Sigmoid colon (tissue), 7 donors: Measurements from ENCODE around the gene CCDC33. TPM values are rescaled to one million over a fixed set of nuclear protein-coding genes. Genes with fewer than 3 reads are reported as not detected.

Experiments
- DNase-seq: peaks from one replicate; pipeline ENCODE4 v3.0.0-alpha.2; 2019
- H3K27ac ChIP-seq, 4 donors: fragments of 200-600 bp; sonication (generic); one replicate each; pipeline ENCODE4 v1.5.1; 2016 to 2019; ENCODE audit warnings: mild to moderate bottlenecking in 1 of 4
- H3K27me3 ChIP-seq, 3 donors: fragments of 200-600 bp; sonication (generic); one replicate each; pipeline ENCODE4 v1.5.1; 2019; ENCODE audit warnings: mild to moderate bottlenecking in 1 of 3
- H3K36me3 ChIP-seq, 4 donors: fragments of 200-600 bp; sonication (generic); one replicate each; pipeline ENCODE4 v1.5.1; 2016 to 2019
- H3K4me1 ChIP-seq, 4 donors: fragments of 200-600 bp; sonication (generic); one replicate each; pipeline ENCODE4 v1.5.1; 2017 to 2019
- H3K4me3 ChIP-seq, 4 donors: fragments of 200-600 bp; sonication (generic); one replicate each; pipeline ENCODE4 v1.5.1; 2017 to 2019; ENCODE audit warnings: mild to moderate bottlenecking in 2 of 4, moderate library complexity in 1 of 4
- H3K9me3 ChIP-seq, 4 donors: fragments of 200-600 bp in 3 of 4; sonication (generic) in 3 of 4; one replicate each; pipeline versions ENCODE4 v1.5.1 to v1.6.1; 2013 to 2019
- CTCF ChIP-seq, 4 experiments: fragments of 450-650 bp in 3 of 4; fragments of 200-600 bp in 1 of 4; IDR thresholded peaks; one replicate each; pipeline ENCODE4 v1.5.1; 2016 to 2019; ENCODE audit warnings: antibody characterized with exemption in 4 of 4, mild to moderate bottlenecking in 3 of 4, moderate library complexity in 2 of 4
- EP300 ChIP-seq, 4 donors: sonication (generic); formaldehyde crosslinking; IDR thresholded peaks; one replicate each; pipeline ENCODE4 v1.6.1; 2017; ENCODE audit warnings: antibody characterized with exemption in 4 of 4
- POLR2A ChIP-seq, 2 donors: fragments of 450-650 bp; IDR thresholded peaks; one replicate each; pipeline ENCODE4 v1.6.1; 2016; ENCODE audit warnings: antibody characterized with exemption in 2 of 2, mild to moderate bottlenecking in 2 of 2, moderate library complexity in 2 of 2
- POLR2AphosphoS5 ChIP-seq, 4 donors: sonication (generic); formaldehyde crosslinking; IDR thresholded peaks; one replicate each; pipeline ENCODE4 v1.6.1; 2017; ENCODE audit warnings: antibody characterized with exemption in 4 of 4
- WGBS, 2 donors: extraction: QIAGEN DNeasy Blood & Tissue Kit; methylation state at CpG; one replicate each; pipeline ENCODE4 v1.1.7; 2013; 5-methylcytosine and 5-hydroxymethylcytosine counted together
- intact Hi-C: fragments of 100-400 bp; cut with DNase I; formaldehyde crosslinking; loops from one replicate; pipeline ENCODE4 v1.15.1; 2023
- polyA plus RNA-seq, 3 donors: library from polyadenylated mRNA; stranded (reverse); fragments of 200-250 nt; gene quantifications; one replicate each; pipeline ENCODE4 v1.2.3, GENCODE V29; 2013
- total RNA-seq, 4 donors: library from RNA; depleted of rRNA; stranded (reverse); fragments of >200 nt; gene quantifications; one replicate each; pipeline ENCODE4 v1.1.0, GENCODE V29; 2016
- donor health status: healthy with polysubstance abuse.
- donor health status: Bipolar disorder and iron deficiency.
- donor health status: healthy.

The CCDC33 gene
- total and polyA plus RNA-seq, 7 donors, result 0.09 to 0.60 TPM; not detected in 5

- H3K27ac ChIP-seq, result no peak overlapping the region
- intact Hi-C loops, result no loop called here
Measured at GRCh38 chr15:74209997-74210671, 26.0 kb upstream of the CCDC33 start.

GRCh38 chr15:74210729-74211128, 25.4 kb upstream of the CCDC33 start:
- intact Hi-C loops, result no loop called here
- Histone ChIP-seq H3K9me3 (no peaks in the 10 kb centered on the region), H3K27ac (no peak overlapping the region), H3K36me3 (no peaks in the 10 kb centered on the region), H3K27me3 (no peaks in the 10 kb centered on the region), H3K4me3 (no peak overlapping the region), H3K4me1 (peaks cover 0 to 8% (median 0%) of the 10 kb centered on the region in 4 donors)
- DNase-seq, result no peak
- TF ChIP-seq CTCF (IDR thresholded peaks at IDR 0.05) (no peak), POLR2AphosphoS5 (IDR thresholded peaks at IDR 0.05) (no peak), EP300 (IDR thresholded peaks at IDR 0.05) (no peak), POLR2A (IDR thresholded peaks at IDR 0.05) (no peak)

More at GRCh38 chr15:74209997-74210671, 26.0 kb upstream of the CCDC33 start:
- Histone ChIP-seq H3K4me1 (peaks cover 0 to 8% (median 0%) of the 10 kb centered on the region in 4 donors), H3K36me3 (no peaks in the 10 kb centered on the region), H3K9me3 (no peaks in the 10 kb centered on the region), H3K4me3 (no peak overlapping the region), H3K27me3 (no peaks in the 10 kb centered on the region)
- TF ChIP-seq POLR2AphosphoS5 (IDR thresholded peaks at IDR 0.05), result no peak
- no peak for TF ChIP-seq EP300 (IDR thresholded peaks at IDR 0.05)
- TF ChIP-seq POLR2A (IDR thresholded peaks at IDR 0.05), result no peak
- TF ChIP-seq CTCF (IDR thresholded peaks at IDR 0.05), result no peak
- 36 to 64% methylated on average over 4 of the region's 4 CpGs for WGBS, 2 donors
- no peak for DNase-seq

- TF ChIP-seq POLR2AphosphoS5 (IDR thresholded peaks at IDR 0.05) (no peak), CTCF (IDR thresholded peaks at IDR 0.05) (no peak), EP300 (IDR thresholded peaks at IDR 0.05) (no peak), POLR2A (IDR thresholded peaks at IDR 0.05) (no peak)
- 91 to 93% methylated on average over 1 of the region's 1 CpG for WGBS, 2 donors
- Histone ChIP-seq H3K4me1 (peaks cover 0 to 8% (median 0%) of the 10 kb centered on the region in 4 donors), H3K36me3 (no peaks in the 10 kb centered on the region), H3K4me3 (no peak overlapping the region), H3K27me3 (peaks cover 0 to under 1% (median 0%) of the 10 kb centered on the region in 3 donors), H3K27ac (no peak overlapping the region), H3K9me3 (no peaks in the 10 kb centered on the region)
- intact Hi-C loops, result no loop called here
- no peak for DNase-seq
Measured at GRCh38 chr15:74211656-74212055, 24.5 kb upstream of the CCDC33 start.

- no peak overlapping the region for H3K4me3 ChIP-seq
- intact Hi-C loops, result no loop called here
- peaks cover 0 to 9% (median 0%) of the 10 kb centered on the region in 3 donors for H3K27me3 ChIP-seq
- no peak overlapping the region for H3K27ac ChIP-seq
- no peak for DNase-seq
- no peaks in the 10 kb centered on the region for H3K36me3 ChIP-seq
- peaks cover 0 to 8% (median 0%) of the 10 kb centered on the region in 4 donors for H3K4me1 ChIP-seq
- H3K9me3 ChIP-seq, result no peaks in the 10 kb centered on the region
- WGBS, 2 donors, result 88% methylated on average over 9 of the region's 9 CpGs
- TF ChIP-seq POLR2A (IDR thresholded peaks at IDR 0.05), result no peak
- no peak for TF ChIP-seq POLR2AphosphoS5 (IDR thresholded peaks at IDR 0.05)
- no peak for TF ChIP-seq EP300 (IDR thresholded peaks at IDR 0.05)
- TF ChIP-seq CTCF (IDR thresholded peaks at IDR 0.05), result no peak
Measured at GRCh38 chr15:74212494-74212893, 23.6 kb upstream of the CCDC33 start.
